Urinary bladder (tissue), 4 donors: ENCODE measurements around the gene HTR4. TPM values are rescaled to one million over a fixed set of nuclear protein-coding genes. Genes with fewer than 3 reads are reported as not detected.

Experiments
- DNase-seq: peaks from one replicate; pipeline ENCODE4 v3.0.0-alpha.2; 2015; ENCODE audit errors: extremely low spot score
- H3K27ac ChIP-seq: one replicate; pipeline ENCODE4 v1.5.1; 2013; ENCODE audit warnings: low read depth, mild to moderate bottlenecking, moderate library complexity
- H3K36me3 ChIP-seq: one replicate; pipeline ENCODE4 v1.6.1; 2013; ENCODE audit warnings: mild to moderate bottlenecking, moderate library complexity; ENCODE audit not compliant: insufficient read depth
- H3K4me1 ChIP-seq: one replicate; pipeline ENCODE4 v1.6.1; 2013; ENCODE audit warnings: mild to moderate bottlenecking, moderate library complexity; ENCODE audit not compliant: insufficient read depth
- H3K4me3 ChIP-seq: one replicate; pipeline ENCODE4 v1.5.1; 2013; ENCODE audit warnings: low read depth, low read length
- WGBS: extraction: QIAGEN DNeasy Blood & Tissue Kit; methylation state at CpG from one replicate; pipeline ENCODE4 v1.1.7; 2013; 5-methylcytosine and 5-hydroxymethylcytosine counted together
- polyA plus RNA-seq: library from polyadenylated mRNA; stranded (reverse); fragments of 200-250 nt; gene quantifications from one replicate; pipeline ENCODE4 v1.2.3, GENCODE V29; 2013
- total RNA-seq: library from RNA; depleted of rRNA; stranded (reverse); fragments of >200 nt; gene quantifications from one replicate; pipeline ENCODE4 v1.2.3, GENCODE V29; 2014
- donor health status: healthy with polysubstance abuse.
- donor health status: healthy.

HTR4 gene
- total and polyA plus RNA-seq, 2 donors, result 0.06 to 0.26 TPM

GRCh38 chr5:148640471-148640870 lies 13.9 kb downstream of the HTR4 start:
- Histone ChIP-seq H3K4me3 (no peak overlapping the region), H3K27ac (no peak overlapping the region)
- no peak for DNase-seq

DNA sequence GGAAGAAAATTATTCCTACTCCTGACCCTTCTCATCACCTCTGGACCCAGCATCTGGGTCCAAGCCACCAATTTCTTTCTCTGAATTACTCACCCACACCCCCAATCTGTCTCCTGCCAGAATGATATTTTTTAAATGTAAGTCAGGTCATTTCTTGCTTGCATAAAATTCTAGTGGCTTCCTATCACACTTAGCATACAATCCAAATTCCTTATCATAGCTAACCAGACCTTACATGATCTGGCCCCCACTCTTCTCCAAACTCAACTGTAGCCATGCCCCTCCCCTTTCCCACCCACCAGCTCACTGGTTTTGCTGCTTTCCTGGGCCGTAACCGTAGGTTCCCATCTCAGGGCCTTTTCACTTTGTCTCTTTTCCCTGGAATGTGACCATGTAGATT lies 15.2 kb downstream of the HTR4 start:
- no peak for DNase-seq
- Histone ChIP-seq H3K4me3 (no peak overlapping the region), H3K36me3 (no peaks in the 10 kb centered on the region), H3K4me1 (no peaks in the 10 kb centered on the region), H3K27ac (no peak overlapping the region)
- WGBS, result 74% methylated on average over 2 of the region's 2 CpGs

More at GRCh38 chr5:148640471-148640870, 13.9 kb downstream of the HTR4 start:
- no peaks in the 10 kb centered on the region for H3K36me3 ChIP-seq
- no peaks in the 10 kb centered on the region for H3K4me1 ChIP-seq

DNA sequence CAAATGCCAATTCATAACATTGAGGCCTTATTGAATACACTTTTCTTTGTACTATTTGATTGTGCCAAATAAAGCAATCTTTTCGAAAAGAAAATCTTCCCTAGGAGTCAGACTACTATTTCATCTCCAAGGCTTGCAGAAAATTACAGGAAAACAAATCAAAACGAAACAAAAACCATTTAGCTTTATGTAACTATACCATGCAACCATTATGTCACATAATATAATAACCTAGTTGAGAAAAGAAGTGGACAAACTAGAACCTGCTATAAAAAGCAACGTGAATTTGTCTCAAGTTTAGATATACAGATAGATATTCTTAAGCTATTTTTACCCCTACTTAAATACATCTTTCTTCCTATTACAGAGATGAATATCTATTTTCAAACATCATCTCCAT lies 18.0 kb downstream of the HTR4 start:
- Histone ChIP-seq H3K36me3 (no peaks in the 10 kb centered on the region), H3K27ac (no peak overlapping the region), H3K4me3 (no peak overlapping the region), H3K4me1 (no peaks in the 10 kb centered on the region)
- 64% methylated on average over 3 of the region's 3 CpGs for WGBS
- DNase-seq, result no peak

DNA sequence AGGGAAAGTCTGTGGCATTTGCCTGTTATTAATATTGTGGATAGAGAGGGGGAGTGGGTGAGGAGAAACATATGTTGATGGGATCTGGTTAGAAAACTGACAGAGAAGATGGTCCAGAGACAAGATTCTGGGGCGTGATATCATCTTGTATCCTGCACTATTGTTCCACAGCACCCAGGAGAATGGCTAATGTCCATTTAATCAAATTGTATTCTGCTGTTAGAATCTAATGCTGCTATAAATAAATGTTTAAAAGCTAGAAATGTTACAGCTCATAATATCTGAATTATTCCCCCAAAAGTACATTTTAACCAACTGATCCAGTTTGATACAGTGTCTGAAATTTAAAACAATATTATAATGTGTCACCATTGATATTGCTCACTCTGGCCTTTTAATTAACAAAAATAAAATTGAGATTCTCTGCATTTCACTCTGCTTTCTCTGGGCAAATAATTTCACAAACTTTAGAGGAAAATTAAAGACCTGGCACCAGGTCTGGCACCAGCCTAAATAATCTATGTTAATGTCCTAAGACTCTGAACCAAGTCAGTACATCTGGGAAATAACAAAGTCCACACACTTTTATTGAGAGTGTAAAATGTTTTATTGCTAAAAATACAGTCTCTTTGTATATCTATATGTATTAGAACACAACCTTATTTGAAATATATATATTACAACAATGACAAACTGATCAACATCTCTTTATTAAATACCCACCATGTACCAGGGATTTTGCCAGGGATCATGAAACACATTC lies 18.8 kb downstream of the HTR4 start:
- WGBS, result 63% methylated on average over 1 of the region's 1 CpG
- no peak for DNase-seq
- Histone ChIP-seq H3K36me3 (no peaks in the 10 kb centered on the region), H3K27ac (no peak overlapping the region), H3K4me3 (no peak overlapping the region), H3K4me1 (no peaks in the 10 kb centered on the region)

DNA sequence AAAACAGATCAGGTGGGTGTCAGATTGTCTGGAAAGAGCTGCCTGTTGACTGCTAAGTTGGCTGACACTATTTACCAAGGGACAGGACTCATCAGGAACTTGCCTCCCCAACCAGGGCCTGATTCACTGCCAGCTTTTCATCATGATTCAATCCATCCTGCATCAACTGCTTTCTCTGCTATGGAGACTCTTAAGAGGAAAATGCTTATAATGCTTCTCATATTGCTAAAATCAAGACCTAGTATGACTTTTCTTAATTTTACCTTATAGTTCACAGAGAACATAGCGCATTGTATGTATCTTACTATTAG lies 21.3 kb downstream of the HTR4 start:
- H3K4me3 ChIP-seq, result no peak overlapping the region
- DNase-seq, result no peak
- H3K4me1 ChIP-seq, result no peaks in the 10 kb centered on the region
- no peaks in the 10 kb centered on the region for H3K36me3 ChIP-seq
- H3K27ac ChIP-seq, result no peak overlapping the region
- 93% methylated on average over 1 of the region's 1 CpG for WGBS

DNA sequence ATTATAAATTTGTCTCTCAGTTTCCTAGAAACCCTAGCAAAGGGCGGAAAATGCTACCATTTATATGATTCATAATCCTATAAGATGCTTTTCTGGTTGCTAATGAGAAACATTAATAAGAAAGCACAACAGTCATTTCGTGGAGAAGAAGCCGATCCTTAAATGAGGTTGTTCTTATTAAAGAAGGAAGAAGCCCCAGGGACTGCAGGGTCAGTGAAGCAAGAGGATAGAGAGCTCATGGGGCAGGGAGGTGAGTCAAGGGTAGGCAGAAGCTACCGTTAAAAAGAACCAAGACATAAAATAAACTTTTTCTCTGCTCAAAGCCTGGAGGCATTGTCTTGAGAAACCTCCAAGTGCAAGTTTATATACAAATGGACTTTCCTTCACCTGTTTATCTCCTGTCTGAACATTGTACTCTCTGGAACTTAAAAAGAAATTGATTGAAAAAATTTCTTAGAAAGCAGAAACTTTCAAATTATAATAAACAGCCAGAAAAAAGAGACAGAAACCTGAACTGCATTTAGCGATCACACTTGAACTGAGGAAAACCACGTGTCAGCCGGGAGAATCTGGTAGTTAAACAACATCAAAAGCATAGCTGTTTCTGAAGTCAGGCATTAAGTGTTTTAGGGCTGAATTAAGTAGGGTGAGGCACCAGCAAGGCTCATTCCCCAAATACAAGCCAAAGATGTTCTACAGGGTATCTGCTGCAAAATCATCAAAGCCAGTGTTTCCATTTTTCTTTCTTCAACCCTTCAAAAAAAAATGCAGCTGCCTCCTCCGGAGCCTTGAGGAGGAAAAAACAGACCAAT lies 21.9 kb downstream of the HTR4 start:
- no peak overlapping the region for H3K4me3 ChIP-seq

DNA sequence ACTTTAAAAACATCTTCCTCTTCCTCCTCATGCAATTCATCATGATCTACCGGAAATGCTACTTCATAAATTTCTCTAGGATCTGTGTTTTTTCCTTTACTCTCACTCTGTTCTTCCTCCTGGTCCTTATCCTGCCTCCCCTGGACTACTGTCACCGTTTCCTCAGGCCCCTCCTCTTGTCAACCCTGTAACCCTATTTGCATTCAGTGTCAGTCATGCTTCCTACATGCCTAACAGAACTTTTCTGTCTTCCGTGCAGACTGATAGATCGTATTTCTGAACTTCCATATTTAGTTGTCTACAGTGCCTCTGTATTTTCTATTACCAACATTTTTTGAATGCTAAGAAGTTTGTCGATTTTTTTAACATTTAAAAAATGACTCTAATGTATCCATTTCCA lies 27.3 kb downstream of the HTR4 start:
- DNase-seq, result no peak
- WGBS, result 59% methylated on average over 5 of the region's 5 CpGs
- no peaks in the 10 kb centered on the region for H3K36me3 ChIP-seq
- no peak overlapping the region for H3K27ac ChIP-seq
- H3K4me1 ChIP-seq, result no peaks in the 10 kb centered on the region
- no peak overlapping the region for H3K4me3 ChIP-seq

More for the DNA sequence above, 21.9 kb downstream of the HTR4 start:
- Histone ChIP-seq H3K27ac (no peak overlapping the region), H3K4me1 (no peaks in the 10 kb centered on the region), H3K36me3 (no peaks in the 10 kb centered on the region)
- WGBS, result 31% methylated on average over 8 of the region's 8 CpGs
- no peak for DNase-seq

GRCh38 chr5:148626081-148626613 lies 28.2 kb downstream of the HTR4 start:
- Histone ChIP-seq H3K4me1 (no peaks in the 10 kb centered on the region), H3K4me3 (no peak overlapping the region), H3K36me3 (no peaks in the 10 kb centered on the region), H3K27ac (no peak overlapping the region)
- 88% methylated on average over 3 of the region's 3 CpGs for WGBS
- DNase-seq, result no peak

GRCh38 chr5:148625250-148625649 lies 29.1 kb downstream of the HTR4 start:
- H3K27ac ChIP-seq, result no peak overlapping the region
- no peaks in the 10 kb centered on the region for H3K4me1 ChIP-seq
- WGBS, result 82% methylated on average over 2 of the region's 2 CpGs
- no peak overlapping the region for H3K4me3 ChIP-seq
- H3K36me3 ChIP-seq, result no peaks in the 10 kb centered on the region
- no peak for DNase-seq

- no peaks in the 10 kb centered on the region for H3K4me1 ChIP-seq
- no peak for DNase-seq
- WGBS, result 74% methylated on average over 7 of the region's 7 CpGs
Observed at GRCh38 chr5:148623741-148624140, 30.6 kb downstream of the HTR4 start.

DNA sequence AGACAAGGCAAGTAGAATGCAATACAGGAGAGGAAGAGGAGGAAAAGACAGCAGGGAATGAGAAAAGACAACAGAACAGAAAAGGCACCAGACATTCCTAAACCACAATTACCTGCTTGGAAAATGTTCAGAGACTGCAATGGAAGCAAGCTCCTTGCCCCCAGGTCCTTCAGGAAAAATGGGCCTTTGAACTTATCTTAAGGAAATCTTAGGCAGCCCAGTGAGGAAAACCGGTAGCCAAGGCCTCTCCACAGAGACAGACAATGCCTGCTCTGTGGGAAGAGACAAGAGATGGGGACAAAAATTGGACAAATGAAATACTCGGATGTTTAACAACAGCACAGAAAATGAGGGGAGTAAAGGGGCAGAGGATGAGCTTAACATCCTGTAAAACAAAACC lies 31.2 kb downstream of the HTR4 start:
- no peaks in the 10 kb centered on the region for H3K4me1 ChIP-seq
- no peaks in the 10 kb centered on the region for H3K36me3 ChIP-seq
- 58% methylated on average over 2 of the region's 2 CpGs for WGBS
- H3K4me3 ChIP-seq, result no peak overlapping the region
- DNase-seq, result no peak
- H3K27ac ChIP-seq, result no peak overlapping the region

More at GRCh38 chr5:148623741-148624140, 30.6 kb downstream of the HTR4 start:
- Histone ChIP-seq H3K36me3 (no peaks in the 10 kb centered on the region), H3K4me3 (no peak overlapping the region), H3K27ac (no peak overlapping the region)

DNA sequence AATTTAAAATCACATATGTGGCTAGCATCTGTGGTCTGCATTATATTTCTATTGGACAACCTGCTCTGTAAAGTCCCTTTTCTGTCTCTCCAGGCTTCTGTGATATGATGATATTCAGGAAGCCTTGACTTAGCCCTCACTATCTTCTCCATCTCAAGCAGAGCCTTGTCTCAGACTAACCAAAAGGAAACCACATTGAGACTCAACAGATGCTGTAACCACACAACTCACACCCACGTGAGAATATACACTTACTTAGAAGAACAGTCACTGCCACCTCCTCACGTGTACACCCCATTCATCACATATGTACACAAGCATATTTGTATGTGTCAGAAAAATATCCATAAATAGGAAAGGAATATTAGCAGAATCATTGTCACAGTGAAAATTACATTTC lies 33.6 kb downstream of the HTR4 start:
- no peak overlapping the region for H3K27ac ChIP-seq
- 29% methylated on average over 2 of the region's 2 CpGs for WGBS
- no peak overlapping the region for H3K4me3 ChIP-seq
- DNase-seq, result no peak
- no peaks in the 10 kb centered on the region for H3K4me1 ChIP-seq
- H3K36me3 ChIP-seq, result no peaks in the 10 kb centered on the region

GRCh38 chr5:148620091-148620490 lies 34.2 kb downstream of the HTR4 start:
- no peaks in the 10 kb centered on the region for H3K36me3 ChIP-seq
- H3K4me1 ChIP-seq, result no peaks in the 10 kb centered on the region
- H3K27ac ChIP-seq, result no peak overlapping the region
- no peak overlapping the region for H3K4me3 ChIP-seq
- 71% methylated on average over 3 of the region's 3 CpGs for WGBS
- no peak for DNase-seq

GRCh38 chr5:148619484-148619883 lies 34.8 kb downstream of the HTR4 start:
- H3K4me3 ChIP-seq, result no peak overlapping the region
- no peak overlapping the region for H3K27ac ChIP-seq
- H3K36me3 ChIP-seq, result no peaks in the 10 kb centered on the region
- no peaks in the 10 kb centered on the region for H3K4me1 ChIP-seq
- WGBS, result 55% methylated on average over 3 of the region's 3 CpGs
- no peak for DNase-seq
